ENCODE measurements around the gene SMG6.

DNA sequence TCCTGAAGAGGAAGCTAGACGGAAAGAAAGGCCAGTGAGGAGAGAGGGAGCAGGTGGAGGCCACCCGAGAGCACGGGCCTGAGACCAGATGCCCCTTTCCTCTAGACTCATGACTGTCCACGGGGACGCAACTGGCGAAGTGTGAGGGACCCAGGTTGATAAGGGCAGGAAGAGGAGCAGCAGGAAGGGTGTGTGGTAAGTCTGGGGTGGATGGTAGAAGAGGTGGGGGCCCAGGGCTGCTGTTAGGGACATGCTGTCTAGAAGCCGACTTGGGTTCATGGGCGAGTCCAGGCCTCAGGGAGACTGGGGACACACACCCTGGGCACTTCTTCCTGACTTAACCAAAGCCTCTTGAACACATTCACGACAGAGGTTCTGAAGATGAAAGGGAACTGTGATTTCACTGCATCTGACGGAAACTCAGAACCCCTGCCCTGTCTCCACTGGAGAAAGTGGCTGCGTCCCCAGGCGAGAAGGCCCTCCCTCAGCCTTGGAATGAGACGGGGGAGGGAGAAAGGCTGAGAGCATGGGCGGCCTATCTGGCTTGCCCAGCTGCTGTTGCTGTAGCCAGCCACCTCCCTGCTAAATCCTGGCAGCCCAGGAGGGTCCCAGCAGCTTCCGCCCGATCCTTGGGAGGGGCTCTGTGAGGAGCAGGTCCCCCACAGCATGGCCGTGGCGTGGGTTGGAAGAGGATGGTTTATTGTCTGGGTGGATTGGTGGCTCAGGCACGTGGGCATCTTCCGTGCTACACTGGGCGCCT lies 242.7 kb downstream of the SMG6 start:
- no peak for TF ChIP-seq BHLHE40 (IDR thresholded peaks at IDR 0.05; ENCODE audit: low read depth, low read length)
- TF ChIP-seq CEBPB (IDR thresholded peaks at IDR 0.05; ENCODE audit: low read depth, low read length) = no peak
- no peak for TF ChIP-seq CTCF (conservative IDR thresholded peaks at IDR 0.05; ENCODE audit: low read depth, low read length)
- no peak for TF ChIP-seq MXI1 (IDR thresholded peaks at IDR 0.05; ENCODE audit: borderline replicate concordance, low read depth, low read length)
- TF ChIP-seq RCOR1 (IDR thresholded peaks at IDR 0.05; ENCODE audit: insufficient replicate concordance, low read length) = no peak
- no peak for TF ChIP-seq ELK1 (IDR thresholded peaks at IDR 0.05; ENCODE audit: borderline replicate concordance, low read depth, low read length)
- no peak for TF ChIP-seq RAD21 (IDR thresholded peaks at IDR 0.05; ENCODE audit: low read length)
- TF ChIP-seq POLR2A (IDR thresholded peaks at IDR 0.05; ENCODE audit: low read depth, low read length) = peak; percentile 43
- TF ChIP-seq FOS (IDR thresholded peaks at IDR 0.05; ENCODE audit: low read depth, low read length) = no peak
- no peak for TF ChIP-seq USF2 (IDR thresholded peaks at IDR 0.05; ENCODE audit: low read depth, low read length)
- TF ChIP-seq MAZ (IDR thresholded peaks at IDR 0.05; ENCODE audit: borderline replicate concordance, low read depth, low read length) = no peak; the same call in 1 of the 2 replicates
- TF ChIP-seq RFX5 (IDR thresholded peaks at IDR 0.05; ENCODE audit: low read depth, low read length) = no peak
- TF ChIP-seq SMC3 (IDR thresholded peaks at IDR 0.05; ENCODE audit: low read depth, low read length) = no peak
- no peak for TF ChIP-seq MAFK (IDR thresholded peaks at IDR 0.05; ENCODE audit: low read depth, low read length)
